Measurements from ENCODE around the gene GFPT1. TPM values are rescaled to one million over a fixed set of nuclear protein-coding genes. Genes with fewer than 3 reads are reported as not detected.

The GFPT1 gene
- total RNA-seq, 1 donor from 2014 or later, result 46.2 TPM

- TF ChIP-seq CTCF (IDR thresholded peaks at IDR 0.05; ENCODE audit: borderline replicate concordance), result no peak
- peaks cover 15% of the 10 kb centered on the region for H3K4me1 ChIP-seq
- H3K27me3 ChIP-seq (ENCODE audit: low read depth), result no peaks in the 10 kb centered on the region
- H3K27ac ChIP-seq (replicated peaks), result peak overlapping the region; percentile 46
- H3K9me3 ChIP-seq (replicated peaks), result no peaks in the 10 kb centered on the region
- H3K4me3 ChIP-seq, result no peak overlapping the region
- no peaks in the 10 kb centered on the region for H3K36me3 ChIP-seq
- intact Hi-C loops (cut with micrococcal nuclease), result no loop called here
- no peak for DNase-seq
Measured at GRCh38 chr2:69291004-69291650, 95.9 kb downstream of the GFPT1 start.

DNA sequence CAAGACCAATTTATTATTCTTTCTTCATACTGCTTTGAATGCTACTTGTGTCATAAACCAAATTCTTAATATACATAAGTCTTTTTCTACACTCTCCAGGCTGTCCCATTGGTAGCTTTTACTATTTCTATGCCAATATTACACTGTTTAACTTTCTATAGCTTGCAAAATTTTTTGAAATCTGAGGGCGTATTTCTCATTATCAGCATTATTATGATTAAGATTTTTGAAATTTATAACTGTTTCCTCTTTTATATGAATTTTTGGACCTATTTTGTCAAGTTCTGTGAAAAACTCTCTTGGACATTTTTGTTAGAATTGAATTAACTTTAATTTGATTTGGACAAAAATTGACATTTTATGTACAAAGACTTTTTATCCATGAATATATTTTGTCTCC, 98.6 kb downstream of the GFPT1 start:
- no peaks in the 10 kb centered on the region for H3K36me3 ChIP-seq
- no peak for TF ChIP-seq CTCF (IDR thresholded peaks at IDR 0.05; ENCODE audit: borderline replicate concordance)
- H3K27me3 ChIP-seq (ENCODE audit: low read depth), result no peaks in the 10 kb centered on the region
- intact Hi-C loops (cut with micrococcal nuclease), result no loop called here
- peaks cover 15% of the 10 kb centered on the region for H3K4me1 ChIP-seq
- no peak overlapping the region for H3K4me3 ChIP-seq
- no peaks in the 10 kb centered on the region for H3K9me3 ChIP-seq (replicated peaks)
- DNase-seq, result no peak
- H3K27ac ChIP-seq (replicated peaks), result no peak overlapping the region

DNA sequence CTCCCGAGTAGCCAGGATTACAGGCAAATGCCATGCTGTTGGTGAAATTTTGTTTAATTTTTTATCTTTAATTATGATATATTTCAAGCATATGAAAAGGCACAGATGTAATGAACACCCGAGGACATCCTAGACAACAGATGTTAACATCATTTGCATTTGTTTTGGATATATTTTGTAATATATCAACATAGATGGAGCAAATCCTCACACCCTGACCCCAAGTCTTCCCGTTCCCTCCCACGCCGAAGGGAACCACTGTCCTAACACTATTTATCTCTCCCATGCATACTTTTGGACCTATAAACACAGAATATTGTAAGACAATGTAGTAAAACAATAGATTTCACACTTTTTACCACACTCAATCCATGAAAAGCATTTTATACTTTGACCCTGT, 99.5 kb downstream of the GFPT1 start:
- DNase-seq, result no peak
- no peak overlapping the region for H3K27ac ChIP-seq (replicated peaks)
- no peaks in the 10 kb centered on the region for H3K36me3 ChIP-seq
- peaks cover 15% of the 10 kb centered on the region for H3K4me1 ChIP-seq
- intact Hi-C loops (cut with micrococcal nuclease), result no loop called here
- H3K4me3 ChIP-seq, result no peak overlapping the region
- no peaks in the 10 kb centered on the region for H3K9me3 ChIP-seq (replicated peaks)
- TF ChIP-seq CTCF (IDR thresholded peaks at IDR 0.05; ENCODE audit: borderline replicate concordance), result no peak
- H3K27me3 ChIP-seq (ENCODE audit: low read depth), result no peaks in the 10 kb centered on the region

- DNase-seq, result no peak
- TF ChIP-seq CTCF (IDR thresholded peaks at IDR 0.05; ENCODE audit: borderline replicate concordance), result no peak
- intact Hi-C loops (cut with micrococcal nuclease), result no loop called here
- H3K27me3 ChIP-seq (ENCODE audit: low read depth), result no peaks in the 10 kb centered on the region
- no peak overlapping the region for H3K27ac ChIP-seq (replicated peaks)
- H3K4me3 ChIP-seq, result no peak overlapping the region
- H3K36me3 ChIP-seq, result no peaks in the 10 kb centered on the region
- H3K4me1 ChIP-seq, result no peaks in the 10 kb centered on the region
- H3K9me3 ChIP-seq (replicated peaks), result no peaks in the 10 kb centered on the region
Measured at GRCh38 chr2:69285379-69285894, 101.6 kb downstream of the GFPT1 start.

GRCh38 chr2:69280796-69281412, 106.1 kb downstream of the GFPT1 start:
- no peak overlapping the region for H3K4me3 ChIP-seq
- no peak for TF ChIP-seq CTCF (IDR thresholded peaks at IDR 0.05; ENCODE audit: borderline replicate concordance)
- intact Hi-C loops (cut with micrococcal nuclease), result no loop called here
- no peaks in the 10 kb centered on the region for H3K27me3 ChIP-seq (ENCODE audit: low read depth)
- no peaks in the 10 kb centered on the region for H3K36me3 ChIP-seq
- H3K9me3 ChIP-seq (replicated peaks), result no peaks in the 10 kb centered on the region
- no peak overlapping the region for H3K27ac ChIP-seq (replicated peaks)
- no peak for DNase-seq
- no peaks in the 10 kb centered on the region for H3K4me1 ChIP-seq
